PFSK-1 (cell line): ENCODE results near the gene EGFL6.

ENCODE experiments used
- FOXP2 ChIP-seq: optimal IDR thresholded peaks from 2 replicates; pipeline ENCODE3; 2011; ENCODE audit warnings: borderline replicate concordance, control low read depth, inconsistent platforms; ENCODE audit not compliant: insufficient read depth; ENCODE audit errors: extremely low read length, extremely low read depth
- POLR2AphosphoS5 ChIP-seq: IDR thresholded peaks from 2 replicates; pipeline ENCODE4 v1.6.1; 2012; ENCODE audit warnings: low read depth, mild to moderate bottlenecking, control low read depth, low read length, moderate library complexity
- REST ChIP-seq, 2 experiments: IDR thresholded peaks; 2 replicates each; pipeline versions ENCODE4 v1.6.1 to v1.8.0; 2011 to 2012; ENCODE audit warnings: low read depth in 2 of 2, low read length in 2 of 2, control low read depth in 1 of 2, inconsistent platforms in 1 of 2, mild to moderate bottlenecking in 1 of 2, moderate library complexity in 1 of 2; ENCODE audit not compliant: insufficient read depth in 1 of 2
- SIN3A ChIP-seq: IDR thresholded peaks from 2 replicates; pipeline ENCODE4 v1.6.1; 2012; ENCODE audit warnings: mild to moderate bottlenecking, low read length, moderate library complexity, borderline replicate concordance; ENCODE audit not compliant: insufficient read depth
- TAF1 ChIP-seq: IDR thresholded peaks from 2 replicates; pipeline ENCODE4 v1.6.1; 2012; ENCODE audit warnings: low read length, control low read depth, borderline replicate concordance; ENCODE audit not compliant: insufficient read depth

Gene EGFL6

GRCh38 chrX:13533726-13534125 lies 35.7 kb upstream of the EGFL6 start:
- TF ChIP-seq FOXP2 (no peak), SIN3A (no peak), POLR2AphosphoS5 (no peak), REST (IDR thresholded peaks at IDR 0.05; ENCODE audit: insufficient read depth in 1 of 2, low read depth in 2 of 2, low read length in 2 of 2) (no peak), TAF1 (no peak)

- no peak for TF ChIP-seq SIN3A
- TF ChIP-seq REST (IDR thresholded peaks at IDR 0.05; ENCODE audit: insufficient read depth in 1 of 2, low read depth in 2 of 2, low read length in 2 of 2): no peak
- no peak for TF ChIP-seq TAF1
- no peak for TF ChIP-seq FOXP2
These were observed 33.8 kb upstream of the EGFL6 start for GRCh38 chrX:13535376-13536165.

- TF ChIP-seq SIN3A (no peak), FOXP2 (no peak), REST (IDR thresholded peaks at IDR 0.05; ENCODE audit: insufficient read depth in 1 of 2, low read depth in 2 of 2, low read length in 2 of 2) (no peak), POLR2AphosphoS5 (no peak), TAF1 (no peak)
These were observed 32.9 kb upstream of the EGFL6 start for GRCh38 chrX:13536551-13536950.

- TF ChIP-seq SIN3A (no peak), TAF1 (no peak), REST (IDR thresholded peaks at IDR 0.05; ENCODE audit: insufficient read depth in 1 of 2, low read depth in 2 of 2, low read length in 2 of 2) (no peak), FOXP2 (no peak)
These were observed 31.0 kb upstream of the EGFL6 start for GRCh38 chrX:13538414-13538813.
